Stimulated activated CD8-positive, alpha-beta memory T cell treated with anti-CD3 and anti-CD28 coated beads, Interleukin-7, amount 100 ng/mL, for 4 hours (primary cell): Measurements from ENCODE around the gene MACROD1.

Experiments
- DNase-seq, 2 donors: peaks; one replicate each; pipeline ENCODE4 v3.0.0-alpha.2; 2020; ENCODE audit warnings: low read depth in 2 of 2

MACROD1 gene

DNA sequence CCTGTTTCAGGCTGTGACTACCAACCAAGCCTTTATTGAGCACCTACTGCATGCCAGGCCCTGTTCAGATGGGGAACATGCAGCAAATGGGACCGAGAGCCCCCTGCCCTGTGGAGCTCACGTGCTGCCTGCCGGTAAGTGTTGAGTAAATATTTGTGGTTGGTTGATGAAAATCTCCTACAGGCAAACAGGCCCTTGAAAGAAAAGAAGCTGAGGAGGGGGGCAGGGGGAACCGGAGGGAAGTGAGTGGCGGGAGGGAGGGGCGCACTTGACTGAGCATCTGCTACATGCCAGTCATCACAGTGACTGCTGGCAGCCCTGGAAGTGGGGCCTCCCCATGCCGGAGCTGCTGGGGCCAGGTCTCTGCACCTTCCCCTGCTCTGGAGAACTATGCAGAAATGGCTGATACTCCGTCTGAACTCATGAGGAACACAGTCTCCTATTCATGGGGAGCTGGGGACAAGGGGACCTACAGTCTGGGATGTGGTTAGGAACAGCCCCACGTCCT lies 34.2 kb downstream of the MACROD1 start:
- DNase-seq, result no peak

DNA sequence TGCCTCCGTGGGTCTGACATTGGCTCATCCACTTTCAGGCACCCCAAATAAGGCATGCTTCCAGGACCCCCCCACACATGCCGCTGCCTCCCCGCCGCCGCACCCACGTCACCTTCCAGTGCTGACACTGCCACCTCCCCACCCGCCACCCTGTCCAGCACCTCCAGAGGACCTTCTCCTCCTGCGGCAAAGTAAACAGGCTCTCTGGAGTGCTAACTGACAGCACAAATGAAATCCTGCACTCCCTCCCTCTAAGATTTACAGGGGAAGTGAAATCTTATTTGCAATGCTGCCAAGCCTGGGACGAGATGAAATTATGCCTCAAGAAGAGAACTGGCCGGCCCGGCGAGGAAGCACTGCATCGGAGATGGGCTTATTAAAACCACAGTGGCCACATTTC lies 35.3 kb downstream of the MACROD1 start:
- DNase-seq, result no peak

DNA sequence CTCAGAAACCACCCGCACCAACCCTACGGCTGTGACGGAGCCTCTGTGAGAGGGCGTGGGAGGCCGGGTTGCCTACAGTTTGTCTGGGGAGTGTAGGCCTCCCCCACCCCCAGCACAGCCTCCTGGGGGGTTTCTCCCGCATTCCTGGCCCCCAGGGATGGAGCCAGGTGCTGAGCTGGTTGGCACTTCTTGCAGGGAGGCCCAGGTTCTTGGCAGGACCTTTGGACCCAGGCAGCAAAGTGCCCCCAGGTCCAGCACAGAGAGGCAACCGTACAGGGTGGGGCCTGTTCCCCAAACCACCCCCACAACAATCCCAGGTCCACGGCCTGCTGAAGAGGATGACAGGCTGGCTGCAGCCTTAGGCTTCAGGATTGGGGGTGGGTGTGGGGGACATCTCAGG lies 36.5 kb downstream of the MACROD1 start:
- no peak for DNase-seq

DNA sequence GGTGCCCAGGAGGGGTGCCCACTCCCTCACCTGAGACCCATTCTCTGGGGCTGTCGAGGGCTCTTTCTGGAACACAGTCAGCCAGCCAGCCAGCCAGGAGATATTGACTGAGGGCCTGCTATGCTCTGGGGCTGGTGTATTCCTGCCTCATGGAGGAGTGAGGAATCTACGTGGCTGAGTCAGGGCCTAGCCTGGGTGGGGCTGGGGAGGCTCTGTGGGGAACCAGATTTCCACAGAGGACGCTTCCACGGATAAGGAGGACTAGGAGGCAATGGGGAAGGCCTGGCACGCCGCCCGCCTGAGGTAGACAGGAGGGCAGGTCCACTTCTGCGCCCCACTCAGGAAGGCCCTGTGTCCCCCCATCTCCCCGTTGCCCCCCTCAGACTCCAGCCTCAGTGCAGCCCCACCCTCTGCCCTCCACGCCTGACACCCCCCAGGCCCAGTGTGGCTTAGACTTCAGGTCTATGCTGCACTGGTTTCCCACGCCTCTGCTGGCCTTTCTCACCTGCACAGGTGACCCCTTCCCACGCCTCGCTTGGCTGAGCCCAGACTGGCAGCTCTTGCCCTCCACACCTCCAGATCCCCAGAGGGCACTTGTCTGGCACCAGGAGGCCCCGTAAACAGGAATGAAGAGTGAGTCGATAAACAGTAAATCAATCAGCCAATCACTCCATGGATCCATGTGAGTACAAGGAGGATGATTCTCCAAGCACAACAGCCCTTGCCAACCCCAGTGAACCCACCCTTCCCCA lies 37.5 kb downstream of the MACROD1 start:
- no peak for DNase-seq

DNA sequence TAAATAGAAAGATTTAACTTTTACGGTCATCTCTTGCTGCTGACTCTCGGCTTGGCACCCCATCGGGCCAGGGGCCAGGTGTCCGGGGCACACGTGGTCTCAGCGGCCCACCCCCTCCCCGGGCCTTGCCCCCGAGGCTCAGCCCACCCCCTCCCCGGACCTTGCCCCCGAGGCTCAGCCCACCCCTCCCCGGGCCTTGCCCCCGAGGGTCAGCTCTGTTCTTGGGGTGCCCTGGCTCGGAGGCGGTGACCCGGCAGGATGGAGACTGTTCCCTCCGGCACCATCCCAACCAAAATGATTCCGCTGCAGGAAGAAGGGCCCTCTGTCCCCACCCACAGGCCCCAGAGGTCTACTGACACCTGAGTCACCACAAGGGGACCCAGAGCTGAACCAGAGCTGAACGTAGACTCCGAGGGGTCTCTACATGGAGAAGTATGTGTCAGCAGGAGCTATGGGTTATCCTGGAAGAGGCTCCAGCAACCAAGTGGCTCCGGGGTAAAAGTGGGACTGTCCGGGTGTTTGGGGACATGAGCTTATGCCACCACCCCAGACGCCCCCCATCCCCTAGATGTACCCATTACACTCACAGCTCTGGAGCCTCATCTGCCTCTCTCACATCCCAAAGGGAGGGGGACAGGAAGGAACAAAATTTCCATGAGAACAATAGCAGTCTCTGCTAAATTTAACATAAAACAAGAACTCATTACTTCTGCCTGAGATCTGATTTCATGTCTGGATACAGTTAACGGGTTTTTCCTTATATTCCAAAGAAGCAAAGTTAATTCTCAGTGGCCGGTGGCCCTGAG lies 38.4 kb downstream of the MACROD1 start:
- no peak for DNase-seq

DNA sequence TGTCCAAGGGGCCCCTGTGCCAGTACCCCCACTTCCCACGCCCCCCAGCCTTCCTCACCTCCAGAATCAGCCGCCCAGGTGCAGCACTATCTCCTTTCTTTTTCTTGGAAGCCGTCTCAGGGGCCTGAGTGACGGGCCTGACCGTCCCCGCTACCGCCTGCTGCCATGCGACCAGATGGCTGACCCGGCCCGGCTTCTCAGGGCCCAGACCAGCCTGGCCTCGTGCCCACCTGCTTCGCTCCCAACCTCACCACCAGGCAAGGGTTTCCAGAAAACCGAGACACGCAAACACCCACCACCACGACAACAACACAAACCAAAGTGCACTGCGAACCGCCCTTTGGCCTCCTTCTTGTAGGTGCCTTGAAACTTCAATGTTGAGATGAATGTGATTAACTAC lies 39.1 kb downstream of the MACROD1 start:
- no peak for DNase-seq

DNA sequence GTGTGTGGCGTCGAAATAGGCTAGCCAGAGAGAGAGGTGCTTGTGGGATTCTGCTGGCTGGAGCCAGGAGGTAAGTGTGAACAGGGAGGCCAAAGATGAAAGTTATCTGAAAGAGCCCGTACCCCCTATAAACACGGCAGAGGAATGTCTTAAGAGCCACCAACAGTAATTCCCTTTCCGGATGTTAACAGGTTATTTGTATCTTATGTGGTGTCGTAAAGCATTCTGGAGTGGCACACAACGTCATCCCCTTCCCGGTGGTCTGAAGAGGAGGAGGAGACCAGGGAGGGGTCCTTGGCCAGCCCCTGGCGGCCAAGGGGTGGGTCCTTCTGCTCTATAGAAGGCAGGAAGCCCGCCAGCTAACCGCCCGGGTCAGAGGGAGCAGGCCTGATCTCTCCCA lies 39.5 kb downstream of the MACROD1 start:
- no peak for DNase-seq

DNA sequence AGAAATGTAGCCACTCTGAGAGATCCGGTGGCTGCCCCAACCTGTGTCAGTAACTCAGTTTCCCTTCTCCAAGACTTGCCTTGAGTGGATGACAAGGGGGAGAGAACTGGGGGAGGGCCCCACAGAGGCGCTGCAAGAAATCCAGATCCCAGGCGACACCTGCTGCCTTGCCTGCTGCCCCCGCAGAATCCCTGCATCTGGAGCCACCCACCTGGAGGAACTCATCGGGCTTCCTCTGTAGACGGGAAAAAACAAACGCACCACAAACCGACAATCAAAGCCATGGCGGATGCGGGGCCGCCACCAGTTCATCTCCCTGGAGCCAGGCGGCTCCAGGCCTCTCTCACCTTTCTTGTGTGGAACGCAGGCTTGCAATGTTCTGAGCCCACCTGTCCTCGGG lies 40.2 kb downstream of the MACROD1 start:
- DNase-seq, result no peak

DNA sequence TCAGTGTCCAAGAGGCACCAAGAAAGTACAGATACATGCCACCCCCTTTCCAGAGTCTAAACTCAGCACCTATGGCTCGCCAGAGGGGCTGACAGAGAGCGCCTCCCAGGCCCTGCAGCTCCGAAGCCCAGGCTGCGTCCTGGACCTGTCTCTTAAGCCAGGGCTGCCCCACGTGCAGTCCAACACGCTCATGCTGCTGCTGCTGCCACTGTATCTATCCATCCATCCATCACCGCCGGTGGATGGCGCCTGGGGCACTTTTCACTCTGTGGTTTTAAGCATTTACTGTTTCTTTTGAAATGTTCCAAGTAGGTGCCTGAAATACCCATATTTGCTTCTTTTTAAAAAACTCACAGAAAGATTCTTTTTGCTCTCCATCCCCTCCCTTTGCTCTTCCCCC lies 41.8 kb downstream of the MACROD1 start:
- DNase-seq, result no peak

DNA sequence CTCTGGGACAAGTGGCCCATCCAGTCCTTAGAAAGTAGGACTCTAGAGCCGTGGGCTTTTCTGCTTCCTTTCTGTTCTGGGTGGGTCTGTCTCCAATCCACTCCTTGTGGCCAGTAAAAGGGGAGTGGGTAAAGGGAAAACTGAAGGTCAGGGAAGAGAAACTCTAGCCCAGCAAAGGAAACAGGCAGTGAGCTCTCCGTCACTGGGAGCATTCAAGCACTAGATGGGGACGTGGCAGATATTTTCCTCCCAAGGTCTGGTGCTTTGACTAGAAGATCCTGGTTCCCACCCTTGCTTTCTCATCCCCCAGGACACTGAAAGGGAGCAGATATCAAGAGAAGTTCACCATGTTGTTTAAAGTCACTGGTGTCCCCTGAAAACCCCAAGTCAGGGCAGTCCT lies 42.2 kb downstream of the MACROD1 start:
- DNase-seq, result no peak

DNA sequence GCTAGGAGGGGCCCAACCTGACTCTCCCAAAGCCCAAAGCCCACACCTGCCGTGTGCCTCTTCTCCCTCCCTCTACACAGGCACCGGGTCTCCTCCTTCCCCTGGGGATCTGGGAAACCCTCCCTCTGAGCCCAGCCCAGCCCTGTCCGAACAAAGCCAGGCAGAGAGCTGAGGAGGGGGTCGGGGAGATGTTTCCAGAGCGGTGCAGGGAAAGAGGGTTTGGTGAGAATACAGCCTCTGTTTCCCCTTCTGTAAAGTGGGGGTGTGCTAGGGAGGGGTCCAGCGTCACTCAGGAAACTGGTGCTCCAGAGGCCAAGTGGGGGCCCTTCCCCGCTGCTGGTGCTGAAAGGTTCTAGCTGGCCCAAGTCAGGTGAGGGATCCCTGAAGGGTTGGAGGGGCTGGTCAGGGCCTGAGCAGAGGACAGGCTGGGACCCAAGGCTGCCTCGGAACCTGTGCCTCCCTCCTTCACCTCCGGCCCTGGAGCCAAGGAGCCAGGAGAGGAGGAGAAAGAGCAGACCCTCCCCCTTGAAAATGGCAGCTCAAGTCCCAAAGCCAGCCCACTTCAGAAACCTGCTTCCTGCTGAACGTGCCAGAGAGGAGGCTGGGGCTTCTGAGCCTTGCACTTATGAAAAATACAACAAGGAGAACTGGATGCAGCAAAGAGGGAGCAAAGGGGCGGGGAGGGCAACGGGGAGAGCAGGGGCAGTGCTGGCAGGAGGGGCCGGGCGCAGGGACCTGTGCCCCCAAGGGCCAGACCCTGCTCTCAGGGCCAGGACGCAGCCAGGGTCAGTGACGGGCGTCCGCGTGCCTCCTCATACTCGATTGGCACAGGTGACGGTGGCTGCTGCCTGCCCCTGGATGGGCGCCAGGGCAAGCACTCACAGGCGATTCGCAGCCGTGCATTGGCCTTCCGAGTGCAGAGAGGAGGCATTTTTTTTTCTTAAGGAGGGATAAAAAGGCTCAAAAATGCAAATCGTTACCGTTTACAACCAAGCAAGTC lies 43.2 kb downstream of the MACROD1 start:
- DNase-seq, result no peak

DNA sequence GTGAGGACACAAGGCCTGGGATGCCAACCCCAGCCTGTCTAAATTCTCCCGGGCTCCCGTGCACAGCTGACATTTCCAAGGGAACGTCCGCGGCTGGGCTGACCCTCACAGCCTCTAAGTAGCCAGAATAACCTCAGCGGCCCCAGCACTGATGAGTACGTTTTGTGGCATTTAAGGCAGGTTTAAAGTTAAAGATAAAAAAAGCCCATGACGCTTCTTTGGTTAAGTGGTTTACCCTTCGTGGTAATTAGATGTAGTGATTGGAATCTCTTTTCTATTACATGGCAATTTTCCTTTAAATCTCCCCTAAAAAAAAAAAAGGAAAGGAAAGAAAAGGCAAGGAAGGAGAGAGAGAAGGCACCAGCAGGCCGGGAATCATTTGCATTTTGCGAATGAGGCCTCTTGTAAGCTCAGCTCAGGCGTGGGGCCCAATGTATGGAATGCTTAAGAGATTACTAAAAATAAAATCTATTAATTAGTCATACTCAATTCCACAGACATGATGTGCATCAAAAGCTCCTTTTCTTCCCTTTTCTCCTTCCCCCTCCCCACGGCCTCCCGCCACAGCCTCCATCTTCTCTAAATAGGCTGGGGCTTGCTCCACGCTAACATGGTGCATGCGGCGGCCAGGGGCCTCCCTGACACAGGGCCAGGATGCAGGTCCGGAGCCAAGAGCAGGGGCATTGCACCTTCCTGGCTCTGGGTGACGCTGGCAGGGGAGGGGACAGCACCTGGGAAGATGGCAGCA lies 44.1 kb downstream of the MACROD1 start:
- no peak for DNase-seq

DNA sequence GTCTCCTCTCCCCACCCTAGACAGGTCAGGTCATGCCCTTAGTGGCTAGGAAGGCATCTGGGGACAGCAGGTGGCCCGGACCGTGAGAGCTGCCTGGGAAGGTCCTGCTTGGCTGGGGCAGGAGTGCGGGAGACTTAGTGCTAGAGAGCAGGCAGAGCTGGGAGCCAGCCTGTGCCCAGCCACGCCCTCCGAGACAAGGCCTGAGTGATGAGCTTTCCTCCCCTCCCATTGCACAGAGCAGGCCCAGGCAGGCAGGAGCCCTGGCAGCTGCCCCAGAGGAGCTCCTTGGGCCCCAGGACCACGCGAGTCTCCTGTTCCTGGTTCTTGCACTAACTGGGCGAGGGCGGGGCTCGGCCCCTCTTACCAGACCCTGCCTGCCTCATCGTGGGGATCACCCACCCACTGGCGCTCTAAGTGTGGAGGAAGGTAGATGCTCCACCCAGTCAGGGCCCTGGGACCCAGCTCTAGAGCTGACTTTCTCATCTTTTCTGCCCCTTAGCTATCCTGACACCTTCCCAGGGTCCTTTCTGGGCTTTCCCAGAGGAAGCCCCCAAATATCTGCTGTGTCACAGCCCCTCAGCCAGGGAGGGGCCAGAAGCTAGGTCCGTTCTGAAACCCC lies 44.9 kb downstream of the MACROD1 start:
- DNase-seq, result no peak

DNA sequence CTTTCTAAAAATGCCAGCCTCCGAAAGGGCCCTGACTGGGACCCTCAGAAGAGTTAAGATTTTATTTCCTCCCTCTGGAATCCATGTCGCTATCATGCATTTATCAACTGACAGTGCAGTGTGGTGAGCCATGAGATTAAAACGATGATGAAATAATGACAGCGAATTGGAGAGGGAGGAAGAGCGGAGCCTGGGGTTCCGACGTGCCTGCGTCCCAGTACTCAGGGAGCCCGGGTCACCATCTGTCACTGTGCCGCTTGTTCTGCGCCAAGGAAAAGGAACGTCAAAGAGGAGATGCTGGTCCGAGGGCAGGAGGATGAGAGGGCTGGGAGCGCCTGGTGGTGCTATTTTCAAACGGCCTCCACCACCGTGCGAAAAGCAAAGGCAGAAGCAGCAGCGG lies 46.2 kb downstream of the MACROD1 start:
- DNase-seq, result no peak

DNA sequence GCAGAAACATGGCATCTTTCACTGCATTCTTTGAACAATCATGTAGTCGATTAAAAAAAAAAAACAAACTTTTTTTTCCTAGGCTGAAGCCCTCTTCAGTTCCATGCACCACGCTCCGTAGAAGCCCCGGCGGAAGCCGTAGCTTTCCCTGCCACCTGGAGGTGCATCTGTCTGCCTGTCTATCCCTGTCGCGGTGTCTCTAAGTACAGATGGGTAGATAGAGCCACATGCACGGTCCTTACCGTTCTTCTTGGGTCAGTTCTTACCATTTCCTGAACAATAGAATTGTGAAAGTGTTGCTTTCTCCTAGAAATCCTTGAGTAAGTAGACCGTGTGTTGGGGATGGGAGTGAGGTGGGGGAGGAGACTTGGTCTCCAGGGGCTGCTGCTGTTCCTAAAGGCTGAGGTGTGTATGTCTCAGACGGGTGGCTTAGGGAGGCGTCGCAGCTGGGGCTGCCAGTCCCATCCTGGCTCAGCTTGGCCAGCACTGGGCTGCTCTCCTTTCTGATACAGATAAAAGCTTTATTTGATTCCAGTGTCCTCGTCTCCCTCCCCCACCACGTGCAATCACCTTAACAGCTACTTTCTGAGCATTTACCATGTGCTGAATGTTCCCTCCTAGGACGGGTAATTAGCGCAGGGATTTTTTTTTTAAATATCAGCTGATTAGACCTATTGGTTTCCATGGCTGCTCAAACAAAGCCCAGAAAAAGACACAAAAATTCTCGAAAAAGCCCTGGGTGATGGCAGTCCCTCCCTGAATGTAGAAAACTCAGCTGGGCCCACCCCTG lies 46.8 kb downstream of the MACROD1 start:
- DNase-seq, result no peak

DNA sequence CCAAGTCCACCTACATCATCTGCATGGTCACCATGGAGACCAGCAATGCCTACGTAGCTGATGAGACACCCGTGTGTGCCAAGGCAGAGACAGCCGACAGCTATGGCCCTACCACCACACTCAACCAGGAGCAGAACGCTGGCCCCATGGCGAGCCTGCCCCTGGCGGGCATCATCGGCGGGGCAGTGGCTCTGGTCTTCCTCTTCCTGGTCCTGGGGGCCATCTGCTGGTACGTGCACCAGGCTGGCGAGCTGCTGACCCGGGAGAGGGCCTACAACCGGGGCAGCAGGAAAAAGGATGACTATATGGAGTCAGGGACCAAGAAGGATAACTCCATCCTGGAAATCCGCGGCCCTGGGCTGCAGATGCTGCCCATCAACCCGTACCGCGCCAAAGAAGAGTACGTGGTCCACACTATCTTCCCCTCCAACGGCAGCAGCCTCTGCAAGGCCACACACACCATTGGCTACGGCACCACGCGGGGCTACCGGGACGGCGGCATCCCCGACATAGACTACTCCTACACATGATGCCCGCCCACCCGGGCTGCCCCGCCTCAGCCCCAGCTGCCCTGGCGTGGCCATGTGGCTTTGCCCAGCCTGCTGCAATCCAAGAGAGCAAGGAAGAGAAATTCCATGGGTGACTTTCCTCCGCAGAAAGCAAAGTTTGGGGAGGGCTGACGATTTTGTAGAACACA lies 48.0 kb downstream of the MACROD1 start:
- no peak for DNase-seq

DNA sequence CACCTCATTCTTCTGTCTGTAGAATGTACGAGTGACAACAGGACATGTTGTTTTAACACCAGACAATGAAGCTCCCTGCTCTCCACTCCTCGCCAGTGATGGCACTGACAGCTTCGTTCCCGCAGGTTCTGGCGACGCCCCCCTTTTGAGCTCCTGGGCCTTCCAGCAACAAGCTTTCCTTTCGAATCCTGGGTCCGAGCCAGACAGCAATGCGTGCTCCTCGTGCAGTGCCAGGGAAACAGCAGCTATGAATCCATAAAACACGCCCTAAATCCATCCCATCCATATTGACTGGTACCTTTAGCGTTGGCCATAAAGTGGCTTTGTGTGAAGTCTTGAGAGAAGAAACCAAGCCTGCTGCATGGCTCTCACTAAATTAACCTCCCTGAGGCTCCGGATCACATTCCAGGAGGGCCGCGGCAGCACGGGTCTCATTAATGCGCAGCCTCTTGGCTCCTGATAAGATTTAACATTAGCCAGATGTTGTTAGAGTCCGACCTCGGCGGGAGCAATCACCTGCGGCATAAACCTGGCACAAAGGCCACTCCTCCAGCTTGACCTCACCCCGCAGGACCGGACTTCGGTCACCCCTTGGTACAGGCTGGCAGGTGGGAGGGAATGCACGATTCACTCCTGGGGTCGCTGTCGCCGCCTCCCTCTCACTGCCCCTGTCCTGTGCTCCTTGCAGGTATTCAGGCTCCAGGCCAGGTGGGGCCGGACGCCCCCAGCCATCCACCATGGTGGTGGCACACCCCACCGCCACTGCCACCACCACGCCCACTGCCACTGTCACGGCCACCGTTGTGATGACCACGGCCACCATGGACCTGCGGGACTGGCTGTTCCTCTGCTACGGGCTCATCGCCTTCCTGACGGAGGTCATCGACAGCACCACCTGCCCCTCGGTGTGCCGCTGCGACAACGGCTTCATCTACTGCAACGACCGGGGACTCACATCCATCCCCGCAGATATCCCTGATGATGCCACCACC lies 50.1 kb downstream of the MACROD1 start:
- DNase-seq, result no peak

DNA sequence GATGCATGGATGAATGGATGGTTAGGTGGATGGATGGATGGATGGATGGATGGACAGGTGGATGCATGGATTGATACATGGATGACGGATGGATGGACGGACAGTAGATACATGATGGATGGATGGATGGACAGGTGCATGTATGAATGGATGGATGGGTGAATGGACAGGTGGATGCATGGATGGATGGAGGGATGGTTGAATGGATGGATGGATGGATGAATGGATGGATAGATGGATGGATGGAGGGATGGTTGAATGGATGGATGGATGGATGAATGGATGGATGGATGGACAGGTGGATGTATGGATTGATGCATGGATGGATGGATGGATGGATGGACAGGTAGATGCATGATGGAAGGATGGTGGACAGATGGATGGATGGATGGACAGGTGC lies 51.7 kb downstream of the MACROD1 start:
- no peak for DNase-seq
